ENCODE measurements around the gene ADH4. TPM values are rescaled to one million over a fixed set of nuclear protein-coding genes. Genes with fewer than 3 reads are reported as not detected.

The ADH4 gene
- total RNA-seq, 4 donors from 2014 or later = 0.49 to 6.1 (median 0.66) TPM; not detected in 1

DNA sequence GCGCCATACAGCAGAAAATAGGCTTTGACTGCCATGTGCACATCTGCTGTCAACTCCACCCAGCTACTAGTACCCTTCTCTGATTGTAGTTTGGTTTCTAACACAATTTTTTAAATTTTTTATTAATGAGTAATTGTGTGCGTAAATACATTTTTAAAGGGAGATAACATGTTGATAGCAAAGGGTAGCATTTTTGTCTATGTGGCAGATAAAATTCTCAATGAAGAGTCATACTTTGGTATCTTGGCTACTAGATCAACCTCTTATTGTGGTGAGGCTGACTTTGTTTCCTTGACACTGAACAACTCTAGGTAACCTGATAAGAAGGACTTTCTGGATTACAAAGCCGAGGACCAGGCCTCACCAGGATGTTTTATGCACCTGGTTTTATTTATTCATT lies 9.5 kb downstream of the ADH4 start:
- TF ChIP-seq, protein P1, sequence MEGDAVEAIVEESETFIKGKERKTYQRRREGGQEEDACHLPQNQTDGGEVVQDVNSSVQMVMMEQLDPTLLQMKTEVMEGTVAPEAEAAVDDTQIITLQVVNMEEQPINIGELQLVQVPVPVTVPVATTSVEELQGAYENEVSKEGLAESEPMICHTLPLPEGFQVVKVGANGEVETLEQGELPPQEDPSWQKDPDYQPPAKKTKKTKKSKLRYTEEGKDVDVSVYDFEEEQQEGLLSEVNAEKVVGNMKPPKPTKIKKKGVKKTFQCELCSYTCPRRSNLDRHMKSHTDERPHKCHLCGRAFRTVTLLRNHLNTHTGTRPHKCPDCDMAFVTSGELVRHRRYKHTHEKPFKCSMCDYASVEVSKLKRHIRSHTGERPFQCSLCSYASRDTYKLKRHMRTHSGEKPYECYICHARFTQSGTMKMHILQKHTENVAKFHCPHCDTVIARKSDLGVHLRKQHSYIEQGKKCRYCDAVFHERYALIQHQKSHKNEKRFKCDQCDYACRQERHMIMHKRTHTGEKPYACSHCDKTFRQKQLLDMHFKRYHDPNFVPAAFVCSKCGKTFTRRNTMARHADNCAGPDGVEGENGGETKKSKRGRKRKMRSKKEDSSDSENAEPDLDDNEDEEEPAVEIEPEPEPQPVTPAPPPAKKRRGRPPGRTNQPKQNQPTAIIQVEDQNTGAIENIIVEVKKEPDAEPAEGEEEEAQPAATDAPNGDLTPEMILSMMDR (IDR thresholded peaks at IDR 0.05; ENCODE audit: low read depth) = no peak

DNA sequence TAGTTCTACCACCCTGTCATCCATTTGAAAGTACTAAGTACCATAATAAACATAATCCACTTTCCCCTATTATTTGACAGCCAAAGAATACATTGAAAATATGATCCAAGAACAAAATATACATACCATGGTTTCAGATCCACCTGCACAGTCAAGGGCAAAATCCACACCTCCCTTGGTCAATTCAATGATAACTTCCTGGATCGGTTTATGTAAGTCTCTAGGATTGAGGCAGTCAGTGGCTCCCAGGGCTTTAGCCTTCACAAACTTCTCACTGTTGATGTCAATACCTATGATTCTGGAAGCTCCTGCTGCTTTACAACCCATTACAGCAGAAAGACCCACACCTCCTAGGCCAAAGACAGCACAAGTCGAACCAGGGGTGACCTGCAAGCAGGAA lies 12.7 kb downstream of the ADH4 start:
- TF ChIP-seq, protein P1 (IDR thresholded peaks at IDR 0.05; ENCODE audit: low read depth) = no peak

DNA sequence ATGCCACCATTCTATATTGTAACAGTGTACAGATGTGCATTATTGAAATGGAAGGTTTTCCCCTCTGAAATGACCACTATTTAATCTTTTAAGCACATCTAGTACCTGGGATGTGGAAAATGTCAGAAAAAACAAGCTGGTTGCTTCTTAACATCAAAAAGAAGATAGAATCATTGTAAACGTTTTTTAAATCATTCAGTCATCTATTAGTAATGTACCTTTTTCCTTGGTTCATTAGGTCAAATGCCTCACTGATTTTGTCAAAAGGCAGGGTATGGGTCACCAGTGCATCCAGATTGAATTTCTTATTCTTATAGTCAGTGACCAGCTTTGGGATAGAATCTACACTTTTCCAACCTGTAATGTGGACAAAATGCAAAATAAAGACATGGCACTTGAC lies 17.7 kb downstream of the ADH4 start:
- TF ChIP-seq, protein P1 (IDR thresholded peaks at IDR 0.05; ENCODE audit: low read depth) = no peak

DNA sequence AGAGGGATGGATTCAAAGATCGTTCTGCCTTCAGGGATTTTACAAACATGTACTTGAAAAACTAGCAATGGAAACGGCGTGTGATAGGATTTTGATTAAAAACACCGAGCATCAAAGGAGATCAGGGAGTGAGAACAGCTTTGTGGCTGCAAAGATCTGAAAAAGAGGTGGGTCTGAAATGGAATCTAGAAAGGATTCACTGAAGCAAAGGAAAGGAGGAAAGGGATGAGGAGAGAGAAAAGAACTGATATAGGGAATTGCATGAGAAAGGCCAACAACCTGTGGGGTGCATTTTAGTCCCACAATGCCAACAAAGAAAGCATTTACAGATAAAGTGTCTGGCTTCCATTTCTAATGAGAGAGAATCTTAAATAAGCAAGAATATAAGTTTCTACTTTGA lies 23.1 kb downstream of the ADH4 start:
- TF ChIP-seq, protein P1 (IDR thresholded peaks at IDR 0.05; ENCODE audit: low read depth) = no peak

DNA sequence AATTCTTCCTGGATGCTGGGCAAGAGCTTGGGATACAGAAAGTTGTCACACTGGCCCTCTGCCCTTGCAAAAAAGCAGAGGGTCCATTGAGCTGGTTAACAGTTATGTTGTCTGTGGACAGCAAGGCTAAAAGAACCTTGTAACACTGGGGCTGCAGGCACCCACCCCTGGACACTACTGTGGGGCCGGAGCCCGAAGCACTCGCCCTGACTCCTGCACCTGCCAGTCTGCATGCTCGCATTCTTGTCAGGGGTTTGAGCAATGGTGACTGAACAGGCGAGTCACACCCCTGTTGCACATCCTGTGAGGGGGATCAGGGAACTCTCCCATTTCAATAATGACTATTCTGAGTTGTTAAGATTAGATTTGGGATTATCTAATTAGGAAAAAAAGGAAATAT lies 23.6 kb downstream of the ADH4 start:
- TF ChIP-seq, protein P1 (IDR thresholded peaks at IDR 0.05; ENCODE audit: low read depth) = no peak

DNA sequence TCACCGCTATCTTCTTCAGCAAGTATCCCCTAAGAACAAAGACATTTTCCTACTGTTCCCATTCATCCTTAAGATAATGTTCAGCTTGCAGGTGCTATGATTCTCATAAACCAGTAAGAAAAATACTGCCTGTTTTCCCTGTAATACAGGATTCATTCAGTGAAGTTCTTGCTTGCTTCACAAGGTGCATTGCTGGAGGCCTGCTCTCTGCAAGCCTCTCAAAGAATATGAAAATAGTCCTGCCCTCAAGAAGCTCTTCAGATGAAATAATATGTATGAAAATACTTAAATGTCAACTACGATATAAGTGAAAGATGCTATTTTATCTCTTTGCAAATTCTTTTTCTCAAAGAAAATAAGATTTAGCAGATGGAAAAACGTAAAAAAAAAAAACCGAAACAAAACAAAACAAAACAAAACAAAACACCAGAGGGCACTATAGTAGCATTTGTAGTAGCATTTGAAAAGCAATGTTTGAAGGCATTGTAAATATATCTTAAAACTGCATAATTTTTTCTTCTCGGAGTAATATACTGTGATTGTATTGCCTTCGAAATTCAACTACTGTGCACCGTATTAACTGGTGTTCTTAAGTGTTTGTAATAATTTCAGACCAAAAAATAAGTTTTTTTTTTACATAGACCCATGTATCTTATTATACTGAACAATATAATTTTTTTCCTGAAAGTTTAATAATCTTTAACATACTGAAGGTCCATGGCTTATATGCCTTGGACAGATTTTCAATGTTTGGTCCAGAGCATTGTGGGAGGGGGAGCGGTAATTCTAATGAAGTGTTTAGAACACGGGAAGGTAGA lies 26.0 kb downstream of the ADH4 start:
- TF ChIP-seq, protein P1 (IDR thresholded peaks at IDR 0.05; ENCODE audit: low read depth) = no peak

DNA sequence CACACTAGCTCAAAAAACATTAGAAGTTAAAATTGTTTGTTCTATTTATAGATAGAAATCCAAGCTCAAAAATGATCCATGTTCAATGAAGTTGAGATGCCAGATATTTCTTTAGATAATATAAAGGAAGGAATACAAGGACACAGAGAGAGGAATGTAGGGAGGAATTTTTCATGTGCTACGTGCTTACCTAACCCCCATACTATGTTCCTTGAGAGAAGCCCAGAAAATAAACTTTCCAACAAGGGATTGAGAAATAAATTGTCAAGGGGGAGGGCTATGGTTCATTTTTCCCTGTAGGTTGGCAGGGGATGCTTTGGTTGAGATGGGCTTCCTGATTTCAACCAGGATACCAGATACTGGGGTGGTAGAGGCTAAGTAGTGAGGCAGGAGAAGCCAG lies 39.9 kb downstream of the ADH4 start:
- TF ChIP-seq, protein P1 (IDR thresholded peaks at IDR 0.05; ENCODE audit: low read depth) = no peak
